H1 (cell line): ENCODE measurements around the gene DDX55. TPM values are rescaled to one million over a fixed set of nuclear protein-coding genes. Genes with fewer than 3 reads are reported as not detected.

ENCODE experiments used
- CBX8 ChIP-seq: fragments of 300-800, 300-1000 bp; sonication (generic); IDR thresholded peaks from 2 replicates; pipeline ENCODE4 v1.7.1; 2016; ENCODE audit warnings: low read depth, low read length, borderline replicate concordance
- EGR1 ChIP-seq: IDR thresholded peaks from 2 replicates; pipeline ENCODE4 v1.6.1; 2011; ENCODE audit warnings: low read depth, low read length, borderline replicate concordance
- GABPA ChIP-seq: IDR thresholded peaks from 2 replicates; pipeline ENCODE4 v1.6.1; 2011; ENCODE audit warnings: mild to moderate bottlenecking, low read length, moderate library complexity, borderline replicate concordance; ENCODE audit not compliant: insufficient read depth
- KDM4A ChIP-seq: IDR thresholded peaks from one replicate; pipeline ENCODE4 v1.7.1; 2012; ENCODE audit warnings: low read depth, mild to moderate bottlenecking, moderate library complexity, low read length, inconsistent platforms; ENCODE audit not compliant: severe bottlenecking
- polyA plus RNA-seq, 7 experiments: library from polyadenylated mRNA; depleted of rRNA in 3 of 7; stranded (reverse) in 5 of 7; unstranded in 2 of 7; fragments of >200 nt in 5 of 7; fragments of 200-250 nt in 2 of 7; gene quantifications; 1 replicate in 5 of 7; 2 replicates in 1 of 7; 4 replicates in 1 of 7; pipeline versions ENCODE4 v1.2.1 to v1.2.3, GENCODE V29; 2011 to 2013; ENCODE audit warnings: missing spikeins in 2 of 7, mixed read lengths in 2 of 7
- total RNA-seq: library from RNA; stranded (reverse); fragmentation: NEBNext Ultra II Directional; extraction: Animal tissue kit (Norgen Biotek cat#: 25700); gene quantifications from 2 replicates; pipeline ENCODE4 v1.2.1, GENCODE V29; 2021

The DDX55 gene
- total and polyA plus RNA-seq, 2 of the 8 experiments (the other 6 are each of a cell fraction or from before 2014, with no cell fraction given): 25.8 to 37.7 TPM

DNA sequence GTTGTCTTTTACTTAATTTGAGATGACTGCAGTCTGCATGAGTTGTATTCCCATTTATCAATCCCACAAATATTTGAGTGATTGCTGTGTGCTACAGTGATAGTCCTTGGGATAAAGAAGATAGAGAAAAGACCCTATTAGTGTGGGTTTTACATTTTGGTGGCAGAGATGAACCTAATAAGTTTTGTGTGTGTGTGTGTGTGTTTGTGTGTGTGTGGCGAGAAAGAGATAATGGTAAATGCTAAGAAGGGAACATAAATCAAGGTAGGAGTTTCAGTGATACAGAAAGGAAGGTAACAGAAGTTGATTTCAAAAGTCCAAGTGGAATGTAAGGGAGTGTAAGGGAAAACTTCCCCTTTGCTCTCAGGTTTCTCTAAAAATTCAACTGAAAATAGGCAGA, 2.6 kb upstream of the DDX55 start (continued):
- TF ChIP-seq GABPA: no peak
- no peak for TF ChIP-seq KDM4A
- no peak for TF ChIP-seq CBX8
- no peak for TF ChIP-seq EGR1
